H1 (cell line): Measurements from ENCODE around the gene P3H3. TPM values are rescaled to one million over a fixed set of nuclear protein-coding genes. Genes with fewer than 3 reads are reported as not detected.

ENCODE experiments used
- CTCF ChIA-PET: fragments of 300-600 bp; sonication (Branson Sonifier 250); formaldehyde crosslinking; loops from one replicate; lab custom pipeline; 2021; ENCODE audit not compliant: partially characterized antibody; lab: Charles Lee
- POLR2A ChIA-PET: fragments of 300-600 bp; sonication (Branson Sonifier 250); formaldehyde crosslinking; loops from one replicate; lab custom pipeline; 2021; ENCODE audit warnings: inconsistent platforms; ENCODE audit not compliant: partially characterized antibody; lab: Charles Lee
- DNase-seq, 2 experiments: peaks; one replicate each; pipeline versions ENCODE4 v3.0.0 to v3.0.0-alpha.2; 2010 to 2022; ENCODE audit warnings: low spot score in 2 of 2, low read depth in 1 of 2, mixed read lengths in 1 of 2
- FAIRE-seq: peaks from 2 replicates; lab custom pipeline; 2011; peaks lifted over from hg19 to GRCh38; lab: Jason Lieb, UNC
- H2AFZ ChIP-seq: 2 replicates; pipeline ENCODE4 v1.8.1; 2012; ENCODE audit warnings: low read length, inconsistent platforms
- H2AK5ac ChIP-seq: 2 replicates; pipeline ENCODE4 v1.6.1; 2013; ENCODE audit warnings: low read depth, low read length
- H2BK120ac ChIP-seq: replicated peaks from 2 replicates; pipeline ENCODE3; 2013; ENCODE audit warnings: low read depth, low read length, inconsistent platforms
- H2BK12ac ChIP-seq: 2 replicates; pipeline ENCODE4 v1.6.1; 2013; ENCODE audit warnings: low read depth, low read length
- H2BK15ac ChIP-seq: 2 replicates; pipeline ENCODE4 v1.6.1; 2013; ENCODE audit warnings: low read length
- H2BK20ac ChIP-seq: 2 replicates; pipeline ENCODE4 v1.6.1; 2013; ENCODE audit warnings: low read length
- H2BK5ac ChIP-seq: 2 replicates; pipeline ENCODE4 v1.6.1; 2013; ENCODE audit warnings: low read depth, low read length
- H3K14ac ChIP-seq: 2 replicates; pipeline ENCODE4 v1.6.1; 2013; ENCODE audit warnings: inconsistent platforms; ENCODE audit not compliant: insufficient read length
- H3K18ac ChIP-seq: 2 replicates; pipeline ENCODE4 v1.6.1; 2013; ENCODE audit warnings: low read length; ENCODE audit errors: extremely low read depth
- H3K23ac ChIP-seq: 2 replicates; pipeline ENCODE4 v1.6.1; 2013; ENCODE audit warnings: inconsistent platforms; ENCODE audit not compliant: insufficient read length
- H3K23me2 ChIP-seq: 2 replicates; pipeline ENCODE4 v1.6.1; 2013; ENCODE audit warnings: low read depth, low read length
- H3K27ac ChIP-seq: 2 replicates; pipeline ENCODE4 v1.6.1; 2011; ENCODE audit warnings: low read depth, low read length, inconsistent platforms
- H3K27me3 ChIP-seq, 4 experiments: replicated peaks in 1 of 4; 1 replicate in 1 of 4; 2 replicates in 3 of 4; pipeline versions ENCODE4 v1.6.1 to v1.8.1; 2011 to 2013; ENCODE audit warnings: low read length in 3 of 4, mild to moderate bottlenecking in 3 of 4, inconsistent platforms in 2 of 4, mixed read lengths in 2 of 4, moderate library complexity in 1 of 4; ENCODE audit not compliant: control insufficient read depth in 3 of 4, insufficient read depth in 3 of 4; ENCODE audit errors: extremely low read depth in 1 of 4
- H3K36me3 ChIP-seq, 4 experiments: 2 replicates each; pipeline versions ENCODE4 v1.6.1 to v1.8.1; 2011 to 2013; ENCODE audit warnings: mild to moderate bottlenecking in 4 of 4, low read length in 3 of 4, moderate library complexity in 2 of 4, control low read depth in 1 of 4, inconsistent platforms in 1 of 4; ENCODE audit not compliant: insufficient read depth in 4 of 4, control insufficient read depth in 2 of 4
- H3K4ac ChIP-seq: replicated peaks from 2 replicates; pipeline ENCODE3; 2013; ENCODE audit warnings: low read length, low read depth, mixed read lengths, inconsistent platforms; ENCODE audit not compliant: insufficient read length
- H3K4me1 ChIP-seq, 4 experiments: replicated peaks in 1 of 4; 1 replicate in 1 of 4; 2 replicates in 3 of 4; pipeline versions ENCODE4 v1.6.1 to v1.8.1; 2011 to 2013; ENCODE audit warnings: low read length in 3 of 4, inconsistent platforms in 2 of 4, mixed read lengths in 1 of 4; ENCODE audit not compliant: insufficient read depth in 4 of 4, control insufficient read depth in 3 of 4
- H3K4me2 ChIP-seq, 2 experiments: 2 replicates each; pipeline versions ENCODE4 v1.6.1 to v1.8.1; 2011 to 2013; ENCODE audit warnings: low read depth in 2 of 2, low read length in 2 of 2, control low read depth in 1 of 2, inconsistent platforms in 1 of 2, mild to moderate bottlenecking in 1 of 2; ENCODE audit not compliant: insufficient read depth in 1 of 2
- H3K4me3 ChIP-seq, 4 experiments: fragments of 200-600, 300-600 bp in 1 of 4; sonication (generic), shearing (Covaris generic), sonication (Bioruptor Twin) in 1 of 4; 2 replicates each; pipeline versions ENCODE4 v1.5.1 to v1.8.1; 2011 to 2016; ENCODE audit warnings: low read length in 4 of 4, low read depth in 3 of 4, control low read depth in 2 of 4, inconsistent platforms in 2 of 4, mild to moderate bottlenecking in 2 of 4, mixed read lengths in 1 of 4, moderate library complexity in 1 of 4; ENCODE audit not compliant: insufficient read depth in 2 of 4; ENCODE audit errors: extremely low read depth in 1 of 4
- H3K56ac ChIP-seq: replicated peaks from 2 replicates; pipeline ENCODE3; 2013; ENCODE audit warnings: low read depth, mild to moderate bottlenecking, mixed read lengths, low read length, inconsistent platforms; ENCODE audit not compliant: insufficient read length
- H3K79me1 ChIP-seq: 2 replicates; pipeline ENCODE4 v1.6.1; 2013; ENCODE audit warnings: low read depth, low read length, control low read depth
- H3K79me2 ChIP-seq, 2 experiments: 2 replicates each; pipeline versions ENCODE4 v1.6.1 to v1.8.1; 2012 to 2013; ENCODE audit warnings: low read length in 2 of 2, mild to moderate bottlenecking in 2 of 2, inconsistent platforms in 1 of 2; ENCODE audit not compliant: insufficient read depth in 2 of 2, control insufficient read depth in 1 of 2
- H3K9ac ChIP-seq, 4 experiments: replicated peaks in 1 of 4; 1 replicate in 1 of 4; 2 replicates in 3 of 4; pipeline versions ENCODE4 v1.6.1 to v1.8.1; 2011 to 2013; ENCODE audit warnings: low read depth in 3 of 4, low read length in 3 of 4, control low read depth in 2 of 4, mild to moderate bottlenecking in 2 of 4, moderate library complexity in 2 of 4, inconsistent platforms in 1 of 4; ENCODE audit errors: extremely low read depth in 1 of 4
- H3K9me3 ChIP-seq, 2 experiments: 2 replicates each; pipeline versions ENCODE4 v1.6.1 to v1.8.1; 2012 to 2013; ENCODE audit warnings: mild to moderate bottlenecking in 2 of 2, moderate library complexity in 2 of 2, control low read depth in 1 of 2, inconsistent platforms in 1 of 2, low read depth in 1 of 2, low read length in 1 of 2, mixed read lengths in 1 of 2; ENCODE audit not compliant: insufficient read depth in 2 of 2
- H4K20me1 ChIP-seq, 2 experiments: replicated peaks in 1 of 2; 2 replicates each; pipeline versions ENCODE3 to v1.8.1; 2011 to 2013; ENCODE audit warnings: inconsistent platforms in 2 of 2, low read length in 2 of 2, mild to moderate bottlenecking in 1 of 2; ENCODE audit not compliant: insufficient read depth in 2 of 2, control insufficient read depth in 1 of 2
- H4K5ac ChIP-seq: 2 replicates; pipeline ENCODE4 v1.6.1; 2013; ENCODE audit warnings: low read length, low read depth, mixed read lengths, inconsistent platforms; ENCODE audit not compliant: insufficient read length
- H4K8ac ChIP-seq: 2 replicates; pipeline ENCODE4 v1.8.0; 2013; ENCODE audit warnings: mild to moderate bottlenecking, moderate library complexity, low read length, inconsistent platforms; ENCODE audit not compliant: insufficient read depth; ENCODE audit errors: extremely low read depth
- H4K91ac ChIP-seq: replicated peaks from 2 replicates; pipeline ENCODE3; 2013; ENCODE audit warnings: low read length, mixed read lengths, inconsistent platforms; ENCODE audit not compliant: insufficient read length
- CHD1 ChIP-seq: IDR thresholded peaks from 2 replicates; pipeline ENCODE4 v1.6.1; 2012; ENCODE audit warnings: low read depth, low read length, improper control_type of control experiment
- EZH2 ChIP-seq: fragments of 200-600 bp; sonication (generic); IDR thresholded peaks from 2 replicates; pipeline ENCODE4 v1.7.1; 2012; ENCODE audit warnings: low read depth, mild to moderate bottlenecking, moderate library complexity, low read length, inconsistent platforms; ENCODE audit not compliant: severe bottlenecking
- MAFK ChIP-seq: IDR thresholded peaks from 2 replicates; pipeline ENCODE4 v1.6.1; 2012; ENCODE audit warnings: low read depth, mild to moderate bottlenecking, improper control_type of control experiment, low read length
- NRF1 ChIP-seq: IDR thresholded peaks from 2 replicates; pipeline ENCODE4 v1.6.1; 2011; ENCODE audit warnings: mild to moderate bottlenecking, low read depth, low read length, improper control_type of control experiment
- RBBP5 ChIP-seq: IDR thresholded peaks from 2 replicates; pipeline ENCODE4 v1.7.1; 2012; ENCODE audit warnings: low read depth, mild to moderate bottlenecking, inconsistent platforms, low read length, moderate library complexity, borderline replicate concordance
- RXRA ChIP-seq: IDR thresholded peaks from 2 replicates; pipeline ENCODE4 v1.6.1; 2011; ENCODE audit warnings: low read depth, mild to moderate bottlenecking, low read length, moderate library complexity; ENCODE audit not compliant: insufficient read depth
- SIN3A ChIP-seq, 2 experiments: IDR thresholded peaks in 1 of 2; conservative IDR thresholded peaks in 1 of 2; 2 replicates each; pipeline ENCODE4 v1.6.1; 2011 to 2012; ENCODE audit warnings: low read length in 2 of 2, improper control_type of control experiment in 1 of 2, low read depth in 1 of 2, mild to moderate bottlenecking in 1 of 2
- WGBS, 2 experiments: shearing (Covaris generic) in 1 of 2; methylation state at CpG; one replicate each; pipeline versions ENCODE4 v1.1.6 to v1.1.7; 2013 to 2015; ENCODE audit warnings: low lambda C conversion rate in 2 of 2, mixed read lengths in 2 of 2, inconsistent platforms in 1 of 2, low coverage in 1 of 2, missing lambda C conversion rate in 1 of 2; ENCODE audit not compliant: insufficient replicate concordance in 2 of 2, insufficient coverage in 1 of 2, insufficient read length in 1 of 2; ENCODE audit errors: extremely low coverage in 1 of 2, missing lambda C conversion rate in 1 of 2; 5-methylcytosine and 5-hydroxymethylcytosine counted together
- polyA plus RNA-seq, 7 experiments: library from polyadenylated mRNA; depleted of rRNA in 3 of 7; stranded (reverse) in 5 of 7; unstranded in 2 of 7; fragments of >200 nt in 5 of 7; fragments of 200-250 nt in 2 of 7; gene quantifications; 1 replicate in 5 of 7; 2 replicates in 1 of 7; 4 replicates in 1 of 7; pipeline versions ENCODE4 v1.2.1 to v1.2.3, GENCODE V29; 2011 to 2013; ENCODE audit warnings: missing spikeins in 2 of 7, mixed read lengths in 2 of 7
- total RNA-seq: library from RNA; stranded (reverse); fragmentation: NEBNext Ultra II Directional; extraction: Animal tissue kit (Norgen Biotek cat#: 25700); gene quantifications from 2 replicates; pipeline ENCODE4 v1.2.1, GENCODE V29; 2021

The P3H3 gene
- total and polyA plus RNA-seq, 2 of the 8 experiments (the other 6 are each of a cell fraction or from before 2014, with no cell fraction given): 22.9 to 43.5 TPM

GRCh38 chr12:6849427-6849826 is 21.2 kb downstream of the P3H3 start:
- no peak overlapping the region for H4K8ac ChIP-seq
- TF ChIP-seq CHD1: no peak
- TF ChIP-seq EZH2: no peak
- TF ChIP-seq RBBP5: no peak
- TF ChIP-seq MAFK: no peak
- no peak for TF ChIP-seq RXRA
- TF ChIP-seq SIN3A (conservative IDR thresholded peaks at IDR 0.05 in 1 of 2, IDR thresholded peaks at IDR 0.05 in 1 of 2; ENCODE audit: low read depth in 1 of 2, low read length in 2 of 2): no peak
- no peak for TF ChIP-seq NRF1

More at GRCh38 chr12:6849427-6849826, 21.2 kb downstream of the P3H3 start:
- H2BK5ac ChIP-seq: no peak overlapping the region
- H3K23me2 ChIP-seq: peaks cover 13% of the 10 kb centered on the region
- FAIRE-seq (no peak), DNase-seq (no peak)
- ChIA-PET CTCF (interaction anchor here (1.1 to 19.8 kb wide), 4 partner anchors 16 to 295 kb away, joined by 3 to 292 read pairs (median 7); partner anchors contain the start of genes GNB3, P3H3 and SPSB2), POLR2A (interaction anchor here (0.9 to 25.7 kb wide), 3 partner anchors 18 to 90 kb away, joined by 3 to 588 read pairs (median 388); partner anchors contain the start of genes GNB3, GPR162, P3H3 and SPSB2)
- no peak overlapping the region for H2BK120ac ChIP-seq
- no peaks in the 10 kb centered on the region for H3K27me3 ChIP-seq
- H3K79me2 ChIP-seq: peaks cover 0 to 25% of the 10 kb centered on the region in 2 experiments; a peak in 2 of 4 replicates
- H3K9ac ChIP-seq: no peak overlapping the region
- H3K18ac ChIP-seq: no peak overlapping the region
- H2BK15ac ChIP-seq: no peak overlapping the region
- no peak overlapping the region for H2AK5ac ChIP-seq
- H4K5ac ChIP-seq: no peak overlapping the region
- no peak overlapping the region for H3K56ac ChIP-seq
- H2BK12ac ChIP-seq: no peak overlapping the region
- no peaks in the 10 kb centered on the region for H3K9me3 ChIP-seq
- peaks cover 0 to 14% (median 3%) of the 10 kb centered on the region in 4 experiments; a peak in 5 of 7 replicates for H3K4me1 ChIP-seq
- H4K20me1 ChIP-seq: peaks cover 0 to 3% of the 10 kb centered on the region in 2 experiments
- peaks cover 12 to 44% (median 33%) of the 10 kb centered on the region in 4 experiments; a peak in 7 of 8 replicates for H3K36me3 ChIP-seq
- no peak overlapping the region for H3K4ac ChIP-seq
- H3K4me3 ChIP-seq: no peak overlapping the region
- peaks cover 2% of the 10 kb centered on the region for H3K79me1 ChIP-seq
- no peak overlapping the region for H3K27ac ChIP-seq
- no peak overlapping the region for H2AFZ ChIP-seq
- no peak overlapping the region for H3K4me2 ChIP-seq
- 87% methylated on average over 2 of the region's 2 CpGs; no CpG with 5 or more reads in 1 of the 2 experiments for WGBS, 2 experiments
- no peak overlapping the region for H2BK20ac ChIP-seq
- H3K14ac ChIP-seq: no peak overlapping the region
- H3K23ac ChIP-seq: no peak overlapping the region
- no peak overlapping the region for H4K91ac ChIP-seq
